GM10266 (cell line): ENCODE results near the gene MYH4.

Experiments used
- DNase-seq: peaks from one replicate; pipeline ENCODE4 v3.0.0; 2012; ENCODE audit errors: extremely low spot score
- CTCF ChIP-seq: IDR thresholded peaks from 2 replicates; pipeline ENCODE4 v1.5.1; 2012; ENCODE audit warnings: mild to moderate bottlenecking, low read depth; ENCODE audit not compliant: control insufficient read depth, insufficient read depth; ENCODE audit errors: missing control alignments

The MYH4 gene

GRCh38 chr17:10398352-10398751, 71.0 kb downstream of the MYH4 start:
- no peak for TF ChIP-seq CTCF
- no peak for DNase-seq

GRCh38 chr17:10396524-10397163, 72.7 kb downstream of the MYH4 start:
- no peak for TF ChIP-seq CTCF
- no peak for DNase-seq

- no peak for DNase-seq
- no peak for TF ChIP-seq CTCF
Observed at GRCh38 chr17:10394201-10394887, 75.0 kb downstream of the MYH4 start.
